ENCODE data around the gene ARHGAP1.

ARHGAP1 gene

GRCh38 chr11:46694072-46694471, 6.3 kb downstream of the ARHGAP1 start:
- DNase-seq (ENCODE audit: low spot score), result no peak

- DNase-seq (ENCODE audit: low spot score), result no peak
These were observed 6.8 kb downstream of the ARHGAP1 start for GRCh38 chr11:46693597-46694012.

- no peak for DNase-seq (ENCODE audit: low spot score)
These were observed 8.0 kb downstream of the ARHGAP1 start for GRCh38 chr11:46692450-46692849.

- DNase-seq (ENCODE audit: low spot score), result no peak
These were observed 9.7 kb downstream of the ARHGAP1 start for GRCh38 chr11:46690702-46691101.

GRCh38 chr11:46686886-46687795, 13.3 kb downstream of the ARHGAP1 start:
- DNase-seq (ENCODE audit: low spot score), result peak; percentile 21

- DNase-seq (ENCODE audit: low spot score), result peak; percentile 28
These were observed 16.1 kb downstream of the ARHGAP1 start for GRCh38 chr11:46684367-46684766.

GRCh38 chr11:46682773-46683752, 17.4 kb downstream of the ARHGAP1 start:
- no peak for DNase-seq (ENCODE audit: low spot score)

- DNase-seq (ENCODE audit: low spot score), result no peak
These were observed 18.6 kb downstream of the ARHGAP1 start for GRCh38 chr11:46681814-46682213.

- no peak for DNase-seq (ENCODE audit: low spot score)
These were observed 19.6 kb downstream of the ARHGAP1 start for GRCh38 chr11:46680815-46681214.

- DNase-seq (ENCODE audit: low spot score), result no peak
These were observed 20.2 kb downstream of the ARHGAP1 start for GRCh38 chr11:46680164-46680760.

GRCh38 chr11:46679241-46680163, 20.9 kb downstream of the ARHGAP1 start:
- no peak for DNase-seq (ENCODE audit: low spot score)

- no peak for DNase-seq (ENCODE audit: low spot score)
These were observed 21.7 kb downstream of the ARHGAP1 start for GRCh38 chr11:46678741-46679130.

GRCh38 chr11:46677991-46678740, 22.3 kb downstream of the ARHGAP1 start:
- no peak for DNase-seq (ENCODE audit: low spot score)

GRCh38 chr11:46677169-46677568, 23.2 kb downstream of the ARHGAP1 start:
- no peak for DNase-seq (ENCODE audit: low spot score)

GRCh38 chr11:46676436-46677158, 23.8 kb downstream of the ARHGAP1 start:
- no peak for DNase-seq (ENCODE audit: low spot score)

GRCh38 chr11:46675949-46676348, 24.5 kb downstream of the ARHGAP1 start:
- DNase-seq (ENCODE audit: low spot score), result no peak

GRCh38 chr11:46675288-46675851, 25.0 kb downstream of the ARHGAP1 start:
- DNase-seq (ENCODE audit: low spot score), result no peak

- DNase-seq (ENCODE audit: low spot score), result no peak
These were observed 25.7 kb downstream of the ARHGAP1 start for GRCh38 chr11:46674463-46675287.

Measured in COLO829 (cell line).